Measurements from ENCODE around the gene RAD23B. TPM values are rescaled to one million over a fixed set of nuclear protein-coding genes. Genes with fewer than 3 reads are reported as not detected.

Gene RAD23B
- total RNA-seq, 4 donors from 2014 or later, result 87.3 to 98.6 (median 93.1) TPM

- DNase-seq (ENCODE audit: low spot score in 2 of 2), result peak in 1 of 2 donors; percentile 20
- Histone ChIP-seq H3K27ac (no peak overlapping the region), H3K27me3 (no peaks in the 10 kb centered on the region), H3K4me3 (no peak overlapping the region), H3K4me1 (no peaks in the 10 kb centered on the region), H3K9me3 (no peaks in the 10 kb centered on the region), H3K36me3 (no peaks in the 10 kb centered on the region)
- WGBS, 2 donors, result 49 to 56% methylated on average over 10 of the region's 10 CpGs
- no peak for TF ChIP-seq EP300 (IDR thresholded peaks at IDR 0.05)
- no peak for TF ChIP-seq POLR2A (IDR thresholded peaks at IDR 0.05)
- TF ChIP-seq CTCF (IDR thresholded peaks at IDR 0.05), result no peak
These were observed 80.6 kb downstream of the RAD23B start for GRCh38 chr9:107363516-107364152.

- Histone ChIP-seq H3K9me3 (no peaks in the 10 kb centered on the region), H3K36me3 (no peaks in the 10 kb centered on the region), H3K27ac (no peak overlapping the region), H3K4me1 (no peaks in the 10 kb centered on the region), H3K4me3 (no peak overlapping the region), H3K27me3 (no peaks in the 10 kb centered on the region)
- 68 to 77% methylated on average over 7 of the region's 7 CpGs for WGBS, 2 donors
- TF ChIP-seq POLR2A (IDR thresholded peaks at IDR 0.05) (no peak), CTCF (IDR thresholded peaks at IDR 0.05) (no peak), EP300 (IDR thresholded peaks at IDR 0.05) (no peak)
- no peak for DNase-seq (ENCODE audit: low spot score in 2 of 2)
These were observed 84.8 kb downstream of the RAD23B start for GRCh38 chr9:107367727-107368502.

GRCh38 chr9:107368696-107369095 lies 85.6 kb downstream of the RAD23B start:
- Histone ChIP-seq H3K27ac (no peak overlapping the region), H3K27me3 (no peaks in the 10 kb centered on the region), H3K36me3 (no peaks in the 10 kb centered on the region), H3K9me3 (no peaks in the 10 kb centered on the region), H3K4me3 (no peak overlapping the region), H3K4me1 (no peaks in the 10 kb centered on the region)
- DNase-seq (ENCODE audit: low spot score in 2 of 2), result no peak
- 76 to 81% methylated on average over 9 of the region's 9 CpGs for WGBS, 2 donors
- no peak for TF ChIP-seq POLR2A (IDR thresholded peaks at IDR 0.05)
- TF ChIP-seq EP300 (IDR thresholded peaks at IDR 0.05), result no peak
- no peak for TF ChIP-seq CTCF (IDR thresholded peaks at IDR 0.05)

GRCh38 chr9:107373809-107374208 lies 90.7 kb downstream of the RAD23B start:
- no peaks in the 10 kb centered on the region for H3K4me1 ChIP-seq
- no peak for TF ChIP-seq CTCF (IDR thresholded peaks at IDR 0.05)
- TF ChIP-seq POLR2A (IDR thresholded peaks at IDR 0.05), result no peak
- no peak for TF ChIP-seq EP300 (IDR thresholded peaks at IDR 0.05)
- WGBS, 2 donors, result 46 to 55% methylated on average over 2 of the region's 2 CpGs
- no peak for DNase-seq (ENCODE audit: low spot score in 2 of 2)
- no peaks in the 10 kb centered on the region for H3K9me3 ChIP-seq
- no peak overlapping the region for H3K27ac ChIP-seq
- no peak overlapping the region for H3K4me3 ChIP-seq
- H3K36me3 ChIP-seq, result no peaks in the 10 kb centered on the region
- H3K27me3 ChIP-seq, result no peaks in the 10 kb centered on the region

- H3K27ac ChIP-seq, result no peak overlapping the region
- H3K9me3 ChIP-seq, result no peaks in the 10 kb centered on the region
- H3K4me1 ChIP-seq, result no peaks in the 10 kb centered on the region
- H3K27me3 ChIP-seq, result no peaks in the 10 kb centered on the region
- no peak for TF ChIP-seq POLR2A (IDR thresholded peaks at IDR 0.05)
- no peak for TF ChIP-seq CTCF (IDR thresholded peaks at IDR 0.05)
- TF ChIP-seq EP300 (IDR thresholded peaks at IDR 0.05), result no peak
- DNase-seq (ENCODE audit: low spot score in 2 of 2), result no peak
- H3K36me3 ChIP-seq, result no peaks in the 10 kb centered on the region
- no peak overlapping the region for H3K4me3 ChIP-seq
- WGBS, 2 donors, result 80 to 87% methylated on average over 3 of the region's 3 CpGs
These were observed 91.9 kb downstream of the RAD23B start for GRCh38 chr9:107375001-107375400.

All from tibial nerve (tissue), 4 donors.